IPS-18c (cell line): Measurements from ENCODE around the gene SYNGAP1.
"Not testable (repeated sequence)": the region's sequence is repeated elsewhere in the genome, so short reads cannot be mapped to it uniquely, and the experiment has no call there.

Experiments
- H3K4me3 ChIP-seq: 2 replicates; pipeline ENCODE4 v1.7.0; 2013; ENCODE audit warnings: low read depth, mild to moderate bottlenecking, low read length, moderate library complexity; ENCODE audit not compliant: insufficient read depth
- H3K9me3 ChIP-seq: one replicate; pipeline ENCODE4 v1.6.1; 2013; ENCODE audit warnings: mild to moderate bottlenecking, low read length, moderate library complexity; ENCODE audit not compliant: control insufficient read depth, insufficient read depth

SYNGAP1 gene

DNA sequence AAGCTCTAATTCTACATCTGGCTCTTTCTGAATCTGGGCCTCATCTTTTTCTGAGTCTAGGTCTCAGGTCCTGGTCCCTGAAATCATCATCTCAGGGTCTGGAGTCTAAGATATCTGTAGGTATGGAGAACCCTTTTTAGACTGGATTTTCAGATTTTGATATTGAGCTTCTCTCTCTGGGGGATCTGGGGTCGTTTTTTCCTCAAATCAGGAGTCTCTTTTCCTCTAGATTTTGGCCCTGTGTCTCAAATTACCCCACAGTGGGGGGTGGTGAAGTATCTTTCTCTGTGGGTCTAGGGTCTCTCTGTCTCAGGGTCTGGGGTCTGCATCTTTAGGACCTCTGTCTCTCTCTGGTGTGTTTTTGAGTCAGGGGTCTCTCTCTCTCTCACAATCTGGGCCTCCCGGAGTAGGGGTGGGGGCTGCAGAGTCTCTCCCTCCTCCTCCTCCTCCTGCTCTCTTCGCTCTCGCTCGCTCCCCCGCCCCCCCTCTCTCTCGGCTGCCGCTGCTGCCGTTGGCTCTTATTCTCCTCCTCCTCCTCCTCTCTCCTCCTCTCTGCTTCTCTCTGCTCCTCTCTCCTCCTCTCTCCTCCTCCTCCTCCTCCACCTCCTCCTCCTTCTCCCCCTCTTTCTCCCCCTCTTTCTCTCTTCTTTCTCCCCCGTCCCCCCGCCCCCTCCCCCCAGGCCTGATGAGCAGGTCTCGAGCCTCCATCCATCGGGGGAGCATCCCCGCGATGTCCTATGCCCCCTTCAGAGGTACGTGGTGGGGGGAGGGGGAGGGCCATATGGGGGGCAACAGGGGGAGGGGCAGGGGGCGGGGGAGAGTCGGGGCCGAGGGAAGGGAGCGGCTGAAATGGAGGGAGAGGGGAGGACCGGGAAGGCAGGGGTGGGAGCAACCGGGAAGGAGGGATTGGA lies at the start of gene SYNGAP1:
Gene SYNGAP1 (plus strand): TSS at position 486 of the 911 bp plus-strand sequence. CDS start 200 bp downstream, at position 686.
- Histone ChIP-seq H3K9me3 (no peaks in the 10 kb centered on the region), H3K4me3 (peak within 1 kb of the TSS; percentile 68)

DNA sequence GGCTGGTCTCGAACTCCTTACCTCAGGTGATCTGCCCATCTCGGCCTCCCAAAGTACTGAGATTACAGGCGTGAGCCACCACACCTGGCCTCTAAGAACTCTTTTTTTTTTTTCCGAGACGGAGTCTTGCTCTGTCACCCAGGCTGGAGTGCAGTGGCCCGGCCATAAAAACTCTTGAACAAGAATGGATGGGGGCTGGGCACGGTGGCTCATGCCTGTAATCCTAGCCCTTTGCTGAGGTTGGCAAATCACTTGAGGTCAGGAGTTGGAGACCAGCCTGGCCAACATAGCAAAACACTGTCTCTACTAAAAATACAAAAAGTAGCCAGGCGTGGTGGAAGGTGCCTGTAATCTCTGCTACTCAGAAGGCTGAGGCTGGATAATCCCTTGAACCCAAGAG lies 48.0 kb upstream of the SYNGAP1 start:
- not testable (repeated sequence) for H3K9me3 ChIP-seq, H3K4me3 ChIP-seq

DNA sequence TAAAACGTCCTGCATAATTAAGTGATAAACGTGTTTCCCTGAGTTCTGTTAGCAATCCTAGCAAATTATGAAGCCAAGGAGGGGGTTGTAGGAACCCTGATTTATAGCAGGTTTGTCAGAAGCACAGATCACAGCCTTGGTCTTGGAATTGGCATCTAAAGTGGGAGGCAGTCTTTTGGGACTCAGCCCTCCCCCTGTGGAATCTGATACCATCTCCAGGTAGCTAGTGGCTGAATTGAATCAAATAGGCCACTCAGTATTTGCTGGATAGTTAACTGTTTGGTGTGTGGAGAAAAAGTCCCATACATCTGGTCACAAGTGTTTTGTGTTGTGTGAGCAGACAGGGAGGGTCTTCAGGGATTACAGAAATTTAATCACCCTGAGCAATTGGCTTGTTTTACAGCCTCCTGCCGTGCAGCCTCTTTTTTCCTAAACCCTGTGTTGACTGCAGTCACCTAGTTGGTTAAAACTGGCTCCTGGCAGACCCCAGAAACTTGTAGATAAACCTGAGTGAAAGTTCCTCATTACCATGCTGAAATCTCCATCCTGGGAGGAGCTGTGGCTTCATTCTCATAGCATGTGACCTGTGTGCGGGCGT lies 47.2 kb upstream of the SYNGAP1 start:
- H3K4me3 ChIP-seq = no peak overlapping the region
- no peaks in the 10 kb centered on the region for H3K9me3 ChIP-seq

DNA sequence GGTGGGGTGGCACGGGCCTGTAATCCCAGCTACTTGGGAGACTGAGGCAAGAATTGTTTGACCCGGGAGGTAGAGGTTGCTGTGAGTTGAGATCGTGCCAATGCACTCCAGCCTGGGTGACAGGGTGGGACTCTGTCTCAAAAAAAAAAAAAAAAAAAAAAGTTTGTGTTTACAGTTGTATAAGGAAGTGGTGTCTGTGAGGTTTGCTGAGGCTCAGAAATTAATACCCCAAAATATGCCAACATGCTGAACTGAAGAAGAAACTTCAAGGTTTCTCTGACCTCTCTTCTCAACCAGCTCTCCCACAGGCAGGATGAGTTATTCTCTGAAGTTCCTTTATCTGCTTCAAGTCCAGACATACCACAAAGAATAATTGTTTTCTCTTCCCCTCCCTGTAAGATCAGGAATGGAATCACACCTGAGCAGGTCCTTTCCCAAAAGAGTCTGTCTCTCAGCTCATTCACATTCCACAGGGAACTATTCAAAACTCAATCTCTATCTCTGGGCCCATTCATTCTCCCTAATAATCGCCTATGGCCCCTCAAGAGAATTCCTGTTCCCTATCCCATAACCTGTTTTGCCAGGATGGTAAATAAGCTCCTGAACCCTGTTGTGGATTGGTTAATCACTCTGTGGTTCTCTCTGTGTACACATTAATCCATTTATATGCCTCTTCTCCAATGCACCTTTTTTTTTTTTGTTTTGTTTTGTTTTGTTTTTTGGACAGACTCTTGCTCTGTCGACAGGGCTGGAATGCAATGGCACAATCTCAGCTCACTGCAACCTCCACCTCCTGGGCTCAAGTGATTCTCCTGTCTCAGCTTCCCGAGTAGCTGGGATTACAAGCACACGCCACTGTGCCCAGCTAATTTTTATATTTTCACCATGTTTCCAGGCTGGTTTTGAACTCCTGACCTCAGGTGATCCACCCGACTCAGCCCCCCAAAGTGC lies 45.6 kb upstream of the SYNGAP1 start:
- Histone ChIP-seq H3K4me3 (no peak overlapping the region), H3K9me3 (no peaks in the 10 kb centered on the region)

DNA sequence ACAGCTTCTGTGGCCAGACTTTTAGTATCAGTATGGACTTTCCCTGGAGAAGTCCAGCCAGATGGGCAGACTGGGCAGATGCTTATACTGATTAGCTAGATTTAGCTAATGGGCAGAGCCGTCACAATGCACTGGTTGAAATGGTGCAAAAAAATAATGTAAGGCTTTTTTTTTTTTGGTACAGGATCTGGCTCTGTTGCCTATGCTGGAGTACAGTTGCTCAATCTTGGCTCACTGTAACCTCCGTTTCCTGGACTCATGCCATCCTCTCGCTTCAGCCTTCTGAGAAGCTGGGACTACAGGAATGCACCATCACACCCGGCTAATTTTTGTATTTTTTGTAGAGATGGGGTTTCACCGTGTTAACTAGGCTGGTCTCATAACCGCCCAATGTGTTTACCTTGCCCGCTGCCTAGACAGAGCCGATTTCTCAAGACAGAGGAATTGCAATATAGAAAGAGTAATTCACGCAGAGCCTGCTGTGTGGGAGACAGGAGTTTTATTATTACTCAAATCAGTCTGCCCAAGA lies 44.7 kb upstream of the SYNGAP1 start:
- H3K4me3 ChIP-seq = no peak overlapping the region
- no peaks in the 10 kb centered on the region for H3K9me3 ChIP-seq

DNA sequence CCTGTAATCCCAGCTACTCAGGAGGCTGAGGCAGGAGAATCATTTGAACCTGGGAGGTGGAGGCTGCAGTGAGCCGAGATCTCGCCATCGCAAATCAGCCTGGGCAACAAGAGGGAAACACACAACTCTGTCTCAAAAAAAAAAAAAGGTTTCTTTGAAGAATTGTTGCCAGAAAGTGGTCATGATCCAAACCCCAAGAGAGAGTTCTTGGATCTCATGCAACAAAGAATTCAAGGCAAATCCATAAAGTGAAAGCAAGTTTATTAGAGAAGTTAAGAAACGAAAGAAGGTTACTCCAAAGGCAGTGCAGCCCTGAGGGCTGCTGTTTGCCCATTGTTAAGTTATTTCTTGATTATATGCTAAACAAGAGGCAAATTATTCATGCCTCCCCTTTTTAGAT lies 42.7 kb upstream of the SYNGAP1 start:
- H3K9me3 ChIP-seq = no peaks in the 10 kb centered on the region
- H3K4me3 ChIP-seq = no peak overlapping the region

DNA sequence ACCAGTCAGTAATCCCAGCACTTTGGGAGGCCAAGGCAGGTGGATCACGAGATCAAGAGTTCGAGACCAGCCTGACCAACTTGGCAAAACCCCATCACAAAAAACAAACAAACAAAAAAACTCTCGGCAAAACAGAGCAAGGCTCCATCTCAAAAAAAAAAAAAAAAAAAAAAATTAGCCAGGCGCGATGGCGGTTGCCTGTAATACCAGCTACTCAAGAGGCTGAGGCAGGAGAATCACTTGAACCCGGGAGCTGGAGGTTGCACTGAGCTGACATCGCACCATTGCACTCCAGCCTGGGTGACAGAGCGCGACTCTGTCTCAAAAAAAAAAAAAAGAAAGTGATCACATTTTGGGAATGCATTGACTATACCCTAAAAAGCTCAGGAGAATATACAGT lies 40.7 kb upstream of the SYNGAP1 start:
- not testable (repeated sequence) for H3K9me3 ChIP-seq

DNA sequence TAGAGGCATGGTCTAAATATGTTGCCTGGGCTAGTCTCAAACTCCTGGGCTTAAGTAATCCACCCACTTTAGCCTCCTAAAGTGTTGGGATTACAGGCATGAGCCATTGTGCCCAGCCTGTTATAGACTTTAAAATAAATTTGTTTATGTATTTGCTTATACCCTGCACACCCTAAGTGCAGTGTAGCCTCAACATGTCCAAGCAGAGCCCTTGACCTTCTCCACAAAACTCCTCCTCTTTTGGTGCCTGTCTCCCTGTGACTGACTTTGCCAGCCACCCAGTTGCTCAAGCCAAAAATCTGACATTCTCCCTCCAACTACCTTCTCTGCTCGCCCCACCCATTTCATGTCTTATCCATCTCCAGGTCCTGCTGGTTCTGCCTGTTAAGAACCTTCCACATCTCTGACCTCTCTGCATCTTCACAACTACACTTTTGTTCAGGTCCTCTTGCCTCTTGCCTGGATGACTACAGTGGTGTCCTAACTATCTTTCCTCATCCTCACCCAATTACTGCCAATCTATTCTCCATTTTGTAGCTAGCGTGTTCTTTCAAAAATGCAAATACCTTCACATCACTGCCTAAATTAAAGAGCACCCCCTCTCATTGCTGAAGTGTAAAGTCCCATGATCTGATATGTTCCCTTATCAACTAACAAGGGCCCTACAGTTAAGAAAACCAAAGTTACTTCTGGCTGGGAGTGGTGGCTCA lies 39.4 kb upstream of the SYNGAP1 start:
- no peaks in the 10 kb centered on the region for H3K9me3 ChIP-seq
- H3K4me3 ChIP-seq = no peak overlapping the region

More for the DNA sequence above, 40.7 kb upstream of the SYNGAP1 start:
- not testable (repeated sequence) for H3K4me3 ChIP-seq

DNA sequence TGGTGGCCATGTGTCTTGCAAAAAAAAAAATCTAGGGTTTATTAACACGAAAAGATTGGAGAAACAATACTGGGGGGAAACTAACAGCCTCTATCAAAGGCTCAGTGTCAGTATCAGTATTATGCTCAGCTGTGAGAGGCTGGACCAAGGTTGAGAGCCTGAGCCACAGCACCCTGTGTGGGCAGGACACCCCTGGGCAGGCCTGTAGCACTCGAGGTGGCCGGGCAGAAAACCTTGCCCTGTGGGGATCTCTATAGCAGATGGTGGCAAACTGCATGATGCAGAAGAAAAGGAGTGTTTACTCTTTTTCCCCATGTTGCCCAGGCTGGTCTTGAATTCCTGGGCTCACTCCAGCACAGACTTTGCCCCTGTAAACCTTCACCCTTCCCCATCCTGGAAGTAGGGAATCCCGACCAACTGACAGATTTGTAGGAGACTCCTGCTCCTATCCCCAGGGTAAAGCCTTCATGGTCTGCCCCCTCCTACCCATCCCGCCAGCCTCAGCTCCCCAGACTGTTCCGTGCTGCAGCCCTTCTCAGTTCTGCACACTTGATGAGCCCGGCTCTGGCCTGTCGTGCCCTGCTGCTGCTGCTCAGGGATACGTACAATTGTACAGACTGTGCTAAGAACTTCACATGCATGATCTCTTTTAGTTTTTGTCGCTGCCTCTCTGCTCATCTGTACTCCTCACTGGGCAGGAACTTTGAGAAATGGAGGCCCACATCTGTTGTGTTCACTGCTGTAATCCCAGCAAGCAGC lies 36.3 kb upstream of the SYNGAP1 start:
- Histone ChIP-seq H3K9me3 (no peaks in the 10 kb centered on the region), H3K4me3 (no peak overlapping the region)

DNA sequence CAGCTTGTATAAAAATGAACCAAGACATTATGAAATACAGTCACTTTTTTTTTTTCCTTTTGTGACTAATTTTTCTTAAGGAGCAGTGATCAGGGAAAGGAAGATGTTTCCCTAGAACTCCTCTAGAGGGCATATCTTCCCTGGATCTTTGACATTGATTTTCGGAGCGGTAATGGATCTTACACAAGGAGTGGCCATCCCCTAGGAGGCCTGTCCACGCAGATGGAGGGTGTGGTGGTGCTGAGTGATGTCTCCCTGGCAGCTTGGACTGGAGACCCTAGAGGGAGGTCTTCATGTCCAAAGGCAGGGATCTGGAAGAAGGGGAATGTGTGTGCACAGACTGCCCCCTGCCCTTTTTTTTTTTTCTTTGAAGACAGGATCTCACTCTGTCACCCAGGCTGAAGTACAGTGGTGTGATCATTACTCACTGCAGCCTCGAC lies 35.3 kb upstream of the SYNGAP1 start:
- Histone ChIP-seq H3K9me3 (no peaks in the 10 kb centered on the region), H3K4me3 (no peak overlapping the region)

DNA sequence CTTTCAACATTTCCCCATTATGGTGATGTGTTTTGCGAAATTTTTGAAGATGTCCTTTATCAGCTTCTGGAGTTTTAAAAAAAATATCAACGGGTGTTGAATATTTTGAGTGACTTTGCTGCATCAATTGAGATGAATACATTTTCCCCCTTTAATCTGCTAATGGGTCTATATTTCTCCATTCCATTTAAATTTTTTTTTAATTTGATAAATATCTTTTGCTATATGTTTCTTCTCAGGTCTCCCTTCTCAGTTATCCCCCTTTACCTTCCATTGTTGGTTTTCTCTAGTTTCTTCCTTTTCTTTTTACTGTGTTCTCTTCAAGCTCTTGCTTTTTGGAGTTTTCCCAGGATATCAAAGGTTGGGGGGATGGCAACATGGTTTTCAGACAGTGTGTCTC lies 29.7 kb upstream of the SYNGAP1 start:
- no peaks in the 10 kb centered on the region for H3K9me3 ChIP-seq
- H3K4me3 ChIP-seq = no peak overlapping the region

DNA sequence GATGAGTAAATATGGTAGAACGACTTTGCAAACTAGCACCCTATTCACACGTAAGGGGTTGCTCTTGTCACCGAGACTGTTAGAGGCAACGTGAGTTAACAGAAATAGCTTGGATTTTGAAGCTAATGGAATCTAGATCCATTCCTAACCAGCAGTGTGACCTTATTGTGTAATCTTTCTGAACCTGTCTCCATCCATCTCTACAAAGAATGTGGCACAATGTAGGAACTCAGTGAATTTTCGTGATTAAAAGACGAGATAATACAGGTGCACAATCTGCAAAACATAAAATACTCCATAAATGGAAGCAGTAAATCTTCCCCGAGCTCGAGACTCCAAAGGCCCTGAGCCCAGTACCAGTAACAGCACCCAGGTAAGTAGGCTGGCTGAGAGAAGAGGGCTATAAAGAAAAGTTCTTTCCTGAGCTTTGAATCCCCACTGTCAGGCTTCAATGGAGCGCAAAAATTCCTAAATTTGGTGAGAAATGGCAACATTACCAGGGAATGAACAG lies 29.0 kb upstream of the SYNGAP1 start:
- H3K4me3 ChIP-seq = peak overlapping the region; percentile 94; the same call in 1 of the 2 replicates
- H3K9me3 ChIP-seq = no peaks in the 10 kb centered on the region

DNA sequence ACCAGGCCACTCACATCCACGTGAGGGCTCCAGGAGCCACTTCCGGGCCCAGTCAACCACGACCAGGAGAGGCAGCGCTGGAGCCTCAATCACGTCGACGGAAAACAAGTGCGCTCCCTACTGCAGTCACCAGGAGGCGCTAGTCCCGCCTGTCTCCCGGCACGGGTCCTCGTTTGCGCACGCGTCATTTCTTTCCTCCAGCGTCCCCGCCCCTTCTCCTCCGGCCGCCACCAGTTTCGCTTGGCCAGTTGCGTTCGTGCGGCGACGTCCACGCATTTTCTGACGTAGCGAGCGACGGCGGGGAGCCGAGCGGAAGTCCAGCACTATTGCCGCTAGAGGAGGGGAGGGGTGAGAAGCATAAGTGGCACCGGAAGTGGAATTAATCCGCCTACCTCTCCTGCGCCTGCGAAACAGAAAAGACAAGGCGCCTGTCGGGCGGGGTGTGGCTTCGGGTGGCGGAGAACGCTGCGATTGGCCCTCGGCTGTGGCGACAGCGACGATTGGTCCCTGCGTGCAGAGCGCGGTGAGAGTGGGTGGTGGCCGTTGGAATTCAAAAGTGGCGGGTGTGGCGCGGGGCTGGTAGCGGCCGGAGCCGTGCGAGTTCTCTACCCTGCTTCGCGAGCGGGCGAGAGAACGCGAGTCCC lies 28.5 kb upstream of the SYNGAP1 start, which contains the start of gene KIFC1:
Gene KIFC1 (plus strand): TSS at position 546 of the 644 bp plus-strand sequence. CDS start 163 bp downstream, outside the sequence.
- Histone ChIP-seq H3K4me3 (peak within 1 kb of the TSS; percentile 94), H3K9me3 (no peaks in the 10 kb centered on the region)

DNA sequence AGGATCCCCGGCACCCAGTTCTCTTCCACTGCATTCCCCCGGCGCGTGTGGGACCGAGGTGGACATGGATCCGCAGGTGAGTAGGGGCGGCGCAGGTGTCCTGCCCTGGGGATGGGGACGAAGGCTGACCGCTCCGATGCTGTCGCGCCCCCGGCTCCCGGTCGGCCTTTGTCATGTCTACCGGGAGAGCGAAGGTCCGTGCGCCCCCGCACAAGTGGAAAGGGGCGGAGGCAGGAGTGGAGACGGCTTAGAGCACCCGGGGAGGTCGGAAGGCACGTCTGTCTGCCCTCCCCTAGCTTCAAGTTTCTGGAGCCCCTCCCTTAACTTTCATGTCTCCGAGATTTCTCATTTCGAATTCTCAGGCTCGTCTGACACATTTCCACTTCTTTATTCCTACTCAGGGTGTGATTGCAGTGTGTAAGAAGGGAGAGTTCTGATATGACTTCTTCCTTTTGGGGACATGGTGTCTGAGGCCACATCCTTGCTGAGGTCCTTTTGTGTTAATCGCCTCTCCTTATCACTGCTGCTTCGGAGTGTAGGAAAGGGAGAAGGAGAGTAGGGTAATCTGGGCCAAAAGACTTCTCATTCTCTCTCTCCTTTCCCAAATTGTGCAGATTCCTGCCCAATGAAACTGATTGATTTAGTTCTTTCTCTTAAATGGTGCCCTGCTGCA lies 27.8 kb upstream of the SYNGAP1 start:
- peak overlapping the region; percentile 94 for H3K4me3 ChIP-seq
- no peaks in the 10 kb centered on the region for H3K9me3 ChIP-seq

DNA sequence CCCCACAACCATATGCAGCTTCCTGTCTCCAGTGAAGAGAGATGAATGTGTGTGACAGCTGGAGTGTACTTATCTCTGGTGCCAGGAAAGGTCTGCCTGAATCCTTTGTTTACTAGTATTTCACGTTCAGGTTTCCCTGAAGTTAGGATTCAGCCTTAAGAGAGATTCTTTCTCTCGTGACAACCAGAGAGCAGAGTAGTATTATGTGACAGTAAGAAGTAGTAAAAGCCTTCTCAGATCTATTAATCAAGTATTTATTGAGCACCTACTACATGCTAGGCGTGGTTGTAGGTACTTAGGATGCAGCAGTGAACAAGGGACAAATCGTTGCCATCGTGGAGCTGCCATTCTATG lies 27.3 kb upstream of the SYNGAP1 start:
- Histone ChIP-seq H3K4me3 (peak overlapping the region; percentile 94), H3K9me3 (no peaks in the 10 kb centered on the region)
